ENCODE measurements around the gene CTIF. TPM values are rescaled to one million over a fixed set of nuclear protein-coding genes. Genes with fewer than 3 reads are reported as not detected.

The CTIF gene
- total and polyA plus RNA-seq, 5 donors from 2014 or later: 0.23 to 1.8 TPM; not detected in 3

DNA sequence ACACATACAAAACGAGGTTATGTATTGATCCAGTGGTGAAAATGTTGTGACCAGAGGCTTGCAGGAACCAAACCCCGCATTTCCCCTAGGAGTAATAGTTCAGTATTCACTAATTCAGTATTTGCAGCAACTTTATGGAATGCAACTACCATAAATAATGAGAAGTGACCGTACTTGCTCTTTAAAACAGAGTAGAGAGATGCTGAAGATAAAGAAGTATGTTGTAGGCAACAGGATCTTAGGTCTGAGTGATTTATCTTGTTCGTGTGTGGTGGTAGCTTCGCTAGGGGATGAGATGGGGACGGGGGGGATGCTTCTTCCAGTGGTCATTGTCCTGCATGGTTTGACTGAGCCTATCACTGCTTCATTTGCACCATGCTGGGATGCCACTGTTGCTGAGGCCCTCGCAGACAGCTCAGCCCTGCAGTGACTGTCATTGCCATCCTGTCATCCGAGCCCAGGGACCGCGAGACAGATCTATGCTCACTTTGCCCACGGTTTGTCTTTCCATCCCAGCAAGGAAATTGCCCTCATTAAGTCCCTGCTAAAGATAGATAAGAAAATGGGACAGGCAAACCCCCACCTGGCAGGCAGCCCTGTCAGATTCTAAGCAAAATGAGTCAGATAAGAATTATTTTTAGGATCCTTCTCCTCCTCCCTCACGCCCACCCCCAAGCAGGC is 181.3 kb downstream of the CTIF start:
- Mint-ChIP-seq H3K4me3 (no peak overlapping the region), H3K36me3 (no peaks in the 10 kb centered on the region), H3K9me3 (no peaks in the 10 kb centered on the region), H3K27ac (no peak overlapping the region), H3K4me1 (no peaks in the 10 kb centered on the region), H3K27me3 (no peaks in the 10 kb centered on the region)
- Histone ChIP-seq H3K4me3 (ENCODE audit: low read depth, low read length) (no peak overlapping the region), H3K4me1 (ENCODE audit: control insufficient read depth, insufficient read depth, low read length, poor library complexity, severe bottlenecking) (no peaks in the 10 kb centered on the region), H3K36me3 (ENCODE audit: control insufficient read depth, insufficient read depth, low read length) (no peaks in the 10 kb centered on the region), H3K27me3 (ENCODE audit: control insufficient read depth, insufficient read depth, low read length) (no peaks in the 10 kb centered on the region), H3K9me3 (ENCODE audit: control insufficient read depth in 2 of 2, low read length in 2 of 2) (no peaks in the 10 kb centered on the region), H3K27ac (ENCODE audit: insufficient read depth, low read length, poor library complexity, severe bottlenecking) (no peak overlapping the region)
- DNase-seq (no peak), ATAC-seq (ENCODE audit: low read depth in 2 of 2) (no peak)

DNA sequence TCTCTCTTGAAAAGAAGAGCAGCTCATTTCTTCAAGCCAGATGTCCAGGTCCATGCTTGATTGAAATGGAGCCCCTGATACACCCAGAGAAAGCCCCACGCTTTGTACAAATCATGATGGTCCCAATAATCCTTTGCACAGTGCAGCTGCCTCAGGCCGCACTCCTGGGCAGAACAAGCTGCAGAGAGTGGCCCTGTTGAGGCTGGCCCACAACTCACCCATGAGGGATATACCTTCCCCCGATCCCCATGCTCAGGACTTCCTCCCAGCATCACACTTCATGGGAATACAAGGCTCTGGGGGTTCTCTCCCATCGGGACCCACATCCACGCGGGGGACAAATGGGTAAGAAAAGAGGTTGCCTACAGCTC is 181.8 kb downstream of the CTIF start:
- Mint-ChIP-seq H3K27ac (no peak overlapping the region), H3K27me3 (no peaks in the 10 kb centered on the region), H3K4me3 (no peak overlapping the region), H3K4me1 (no peaks in the 10 kb centered on the region), H3K9me3 (no peaks in the 10 kb centered on the region), H3K36me3 (no peaks in the 10 kb centered on the region)
- Histone ChIP-seq H3K9me3 (ENCODE audit: control insufficient read depth in 2 of 2, low read length in 2 of 2) (no peaks in the 10 kb centered on the region), H3K27me3 (ENCODE audit: control insufficient read depth, insufficient read depth, low read length) (no peaks in the 10 kb centered on the region), H3K4me3 (ENCODE audit: low read depth, low read length) (no peak overlapping the region), H3K27ac (ENCODE audit: insufficient read depth, low read length, poor library complexity, severe bottlenecking) (no peak overlapping the region), H3K36me3 (ENCODE audit: control insufficient read depth, insufficient read depth, low read length) (no peaks in the 10 kb centered on the region), H3K4me1 (ENCODE audit: control insufficient read depth, insufficient read depth, low read length, poor library complexity, severe bottlenecking) (no peaks in the 10 kb centered on the region)
- DNase-seq (no peak), ATAC-seq (ENCODE audit: low read depth in 2 of 2) (no peak)

DNA sequence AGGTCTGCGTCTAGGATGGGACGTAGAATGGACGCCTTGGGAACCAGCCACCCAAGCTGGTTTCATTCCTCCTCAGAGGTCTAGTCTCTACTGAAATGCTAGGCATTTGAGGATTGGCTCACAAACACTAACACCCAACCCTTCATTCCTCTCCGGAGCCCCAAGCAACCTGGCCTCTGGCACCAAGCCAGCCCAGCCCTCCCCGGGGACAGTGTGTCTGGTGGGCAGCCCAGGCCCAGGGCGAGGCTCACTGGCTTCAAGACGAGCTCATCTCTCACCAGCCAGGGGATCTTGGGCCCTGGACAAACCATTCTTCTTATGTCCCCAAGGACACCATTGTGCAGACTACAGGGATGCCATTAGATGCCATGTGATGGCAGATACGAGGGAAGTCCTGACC is 182.5 kb downstream of the CTIF start:
- no peak for DNase-seq
- H3K36me3 Mint-ChIP-seq: no peaks in the 10 kb centered on the region
- H3K27ac Mint-ChIP-seq: no peak overlapping the region

DNA sequence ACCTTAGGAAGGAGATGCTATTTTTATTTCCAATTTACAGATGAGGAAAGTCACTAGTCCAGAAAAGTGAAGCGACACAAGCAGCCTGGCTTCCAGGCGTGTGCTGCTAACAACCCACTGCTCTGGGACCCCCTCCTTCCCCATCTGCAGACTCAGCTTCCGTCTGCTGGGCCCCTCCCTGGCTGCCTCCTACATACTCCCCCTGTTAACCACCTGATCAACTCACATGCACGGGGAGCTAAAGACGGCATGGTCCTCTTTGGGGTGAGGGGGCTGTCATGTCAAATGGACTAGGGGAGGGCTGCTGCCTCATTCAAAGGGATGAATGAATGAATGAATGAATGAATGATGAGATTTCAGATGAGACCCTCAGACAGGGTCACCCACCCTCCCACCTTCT is 184.2 kb downstream of the CTIF start:
- Mint-ChIP-seq H3K4me3 (no peak overlapping the region), H3K36me3 (no peaks in the 10 kb centered on the region)

More for the DNA sequence above, 182.5 kb downstream of the CTIF start:
- H3K36me3 ChIP-seq (ENCODE audit: control insufficient read depth, insufficient read depth, low read length): no peaks in the 10 kb centered on the region
- H3K4me1 ChIP-seq (ENCODE audit: control insufficient read depth, insufficient read depth, low read length, poor library complexity, severe bottlenecking): no peaks in the 10 kb centered on the region
- Mint-ChIP-seq H3K4me1 (no peaks in the 10 kb centered on the region), H3K4me3 (no peak overlapping the region), H3K9me3 (no peaks in the 10 kb centered on the region), H3K27me3 (no peaks in the 10 kb centered on the region)
- ATAC-seq (ENCODE audit: low read depth in 2 of 2): no peak
- H3K27ac ChIP-seq (ENCODE audit: insufficient read depth, low read length, poor library complexity, severe bottlenecking): no peak overlapping the region
- no peak overlapping the region for H3K4me3 ChIP-seq (ENCODE audit: low read depth, low read length)
- no peaks in the 10 kb centered on the region for H3K9me3 ChIP-seq (ENCODE audit: control insufficient read depth in 2 of 2, low read length in 2 of 2)
- H3K27me3 ChIP-seq (ENCODE audit: control insufficient read depth, insufficient read depth, low read length): no peaks in the 10 kb centered on the region

DNA sequence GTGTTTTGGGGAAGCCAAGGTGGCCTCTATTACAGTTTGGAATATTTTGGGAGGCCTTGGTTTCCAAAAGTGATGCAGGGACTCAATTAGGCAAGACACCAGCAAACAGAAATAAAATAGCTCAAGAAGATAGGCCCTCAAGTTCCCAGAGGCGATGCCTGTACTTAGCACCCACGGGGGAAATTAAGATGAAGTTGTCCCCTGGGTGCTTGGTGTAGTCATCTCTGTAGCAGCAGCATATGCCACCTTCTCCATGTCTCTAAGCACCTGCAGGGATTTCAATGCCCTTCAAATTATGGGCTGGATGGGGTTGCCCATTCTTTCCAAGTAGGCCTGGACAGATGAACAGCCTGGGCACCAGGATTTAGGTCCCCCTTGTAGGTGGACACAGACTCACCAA is 185.0 kb downstream of the CTIF start:
- no peak overlapping the region for H3K4me3 ChIP-seq (ENCODE audit: low read depth, low read length)
- Mint-ChIP-seq H3K4me1 (no peaks in the 10 kb centered on the region), H3K36me3 (no peaks in the 10 kb centered on the region), H3K27ac (no peak overlapping the region), H3K9me3 (no peaks in the 10 kb centered on the region), H3K27me3 (peaks cover 4% of the 10 kb centered on the region), H3K4me3 (peak overlapping the region in 1 of 4 donors; percentile 38)
- no peaks in the 10 kb centered on the region for H3K4me1 ChIP-seq (ENCODE audit: control insufficient read depth, insufficient read depth, low read length, poor library complexity, severe bottlenecking)
- DNase-seq (no peak), ATAC-seq (ENCODE audit: low read depth in 2 of 2) (no peak)
- no peak overlapping the region for H3K27ac ChIP-seq (ENCODE audit: insufficient read depth, low read length, poor library complexity, severe bottlenecking)
- H3K36me3 ChIP-seq (ENCODE audit: control insufficient read depth, insufficient read depth, low read length): no peaks in the 10 kb centered on the region
- H3K27me3 ChIP-seq (ENCODE audit: control insufficient read depth, insufficient read depth, low read length): peaks cover 2% of the 10 kb centered on the region
- no peaks in the 10 kb centered on the region for H3K9me3 ChIP-seq (ENCODE audit: control insufficient read depth in 2 of 2, low read length in 2 of 2)

More for the DNA sequence above, 184.2 kb downstream of the CTIF start:
- Histone ChIP-seq H3K36me3 (ENCODE audit: control insufficient read depth, insufficient read depth, low read length) (no peaks in the 10 kb centered on the region), H3K4me1 (ENCODE audit: control insufficient read depth, insufficient read depth, low read length, poor library complexity, severe bottlenecking) (no peaks in the 10 kb centered on the region), H3K27ac (ENCODE audit: insufficient read depth, low read length, poor library complexity, severe bottlenecking) (no peak overlapping the region), H3K27me3 (ENCODE audit: control insufficient read depth, insufficient read depth, low read length) (no peaks in the 10 kb centered on the region), H3K4me3 (ENCODE audit: low read depth, low read length) (no peak overlapping the region), H3K9me3 (ENCODE audit: control insufficient read depth in 2 of 2, low read length in 2 of 2) (no peaks in the 10 kb centered on the region)
- Mint-ChIP-seq H3K27ac (no peak overlapping the region), H3K27me3 (peaks cover under 1% of the 10 kb centered on the region), H3K9me3 (no peaks in the 10 kb centered on the region), H3K4me1 (no peaks in the 10 kb centered on the region)
- DNase-seq (no peak), ATAC-seq (ENCODE audit: low read depth in 2 of 2) (no peak)

DNA sequence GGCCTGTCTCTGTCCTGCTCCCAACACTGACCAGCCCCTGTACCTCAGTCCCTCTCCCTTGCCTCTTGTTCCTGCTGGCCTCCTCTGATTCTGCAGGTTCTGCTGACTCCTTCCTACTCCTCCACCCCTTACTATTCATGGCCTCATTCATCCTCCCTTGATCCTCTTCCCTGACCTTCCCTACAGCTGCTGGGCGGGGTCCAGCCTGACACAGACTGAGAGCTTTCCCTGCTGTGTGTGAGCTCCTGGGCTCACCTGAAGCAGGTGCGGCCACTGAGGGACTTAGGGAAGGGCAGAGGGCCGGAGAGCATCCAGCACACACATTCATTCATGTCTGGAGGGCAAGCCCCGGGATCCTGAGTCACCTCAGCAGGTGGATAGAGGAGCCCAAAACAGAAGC is 185.6 kb downstream of the CTIF start:
- Mint-ChIP-seq H3K9me3 (no peaks in the 10 kb centered on the region), H3K27ac (no peak overlapping the region), H3K4me1 (no peaks in the 10 kb centered on the region), H3K36me3 (no peaks in the 10 kb centered on the region), H3K4me3 (no peak overlapping the region), H3K27me3 (peaks cover 4% of the 10 kb centered on the region)
- Histone ChIP-seq H3K27me3 (ENCODE audit: control insufficient read depth, insufficient read depth, low read length) (peaks cover 2% of the 10 kb centered on the region), H3K9me3 (ENCODE audit: control insufficient read depth in 2 of 2, low read length in 2 of 2) (no peaks in the 10 kb centered on the region), H3K27ac (ENCODE audit: insufficient read depth, low read length, poor library complexity, severe bottlenecking) (no peak overlapping the region), H3K36me3 (ENCODE audit: control insufficient read depth, insufficient read depth, low read length) (no peaks in the 10 kb centered on the region), H3K4me3 (ENCODE audit: low read depth, low read length) (no peak overlapping the region), H3K4me1 (ENCODE audit: control insufficient read depth, insufficient read depth, low read length, poor library complexity, severe bottlenecking) (no peaks in the 10 kb centered on the region)
- ATAC-seq (ENCODE audit: low read depth in 2 of 2) (no peak), DNase-seq (no peak)

DNA sequence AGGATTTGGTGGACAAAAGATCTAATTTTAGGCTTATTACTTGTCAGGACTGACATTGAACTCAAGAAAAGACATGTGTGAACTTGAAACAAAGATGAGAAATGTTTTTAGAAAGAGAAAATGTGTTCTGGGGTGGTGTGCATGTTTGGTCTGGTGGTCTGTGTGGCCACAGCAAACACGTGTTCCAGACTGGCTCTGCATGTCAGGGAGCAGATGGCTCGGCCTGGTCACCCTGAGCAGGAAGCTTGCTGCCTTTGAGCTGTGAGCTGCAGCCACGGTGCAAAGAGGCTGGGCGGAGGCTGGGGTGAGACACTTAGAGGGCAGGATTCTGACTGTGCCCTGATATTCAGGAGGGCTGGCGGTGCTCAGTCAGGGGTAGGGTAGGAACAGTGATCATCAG is 186.1 kb downstream of the CTIF start:
- no peak overlapping the region for H3K27ac ChIP-seq (ENCODE audit: insufficient read depth, low read length, poor library complexity, severe bottlenecking)
- H3K27ac Mint-ChIP-seq: no peak overlapping the region
- peaks cover 4% of the 10 kb centered on the region for H3K27me3 Mint-ChIP-seq

DNA sequence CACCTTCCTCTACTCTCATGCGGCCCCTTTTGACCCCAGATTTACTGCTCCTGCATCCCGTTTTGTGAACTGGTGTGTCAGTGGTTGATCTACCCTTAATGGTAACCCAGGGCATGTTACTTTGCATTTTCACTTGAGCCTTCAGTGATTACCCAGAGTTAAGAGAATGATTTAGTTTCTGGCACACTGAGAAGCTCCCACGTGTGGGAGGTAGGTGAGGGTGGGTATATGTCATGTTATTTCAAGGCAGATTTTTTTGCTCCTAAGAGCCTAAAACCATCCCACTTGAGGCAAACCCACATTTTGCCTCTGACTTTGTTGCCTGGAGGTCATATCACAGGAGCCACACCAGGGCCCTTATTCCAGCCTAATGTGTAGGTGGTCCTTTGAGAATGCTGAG is 186.7 kb downstream of the CTIF start:
- no peaks in the 10 kb centered on the region for H3K9me3 ChIP-seq (ENCODE audit: control insufficient read depth in 2 of 2, low read length in 2 of 2)
- DNase-seq (no peak), ATAC-seq (ENCODE audit: low read depth in 2 of 2) (no peak)
- Mint-ChIP-seq H3K36me3 (no peaks in the 10 kb centered on the region), H3K4me1 (no peaks in the 10 kb centered on the region), H3K27ac (no peak overlapping the region), H3K27me3 (peaks cover 4% of the 10 kb centered on the region), H3K9me3 (no peaks in the 10 kb centered on the region), H3K4me3 (no peak overlapping the region)
- no peaks in the 10 kb centered on the region for H3K36me3 ChIP-seq (ENCODE audit: control insufficient read depth, insufficient read depth, low read length)
- H3K27me3 ChIP-seq (ENCODE audit: control insufficient read depth, insufficient read depth, low read length): peaks cover 2% of the 10 kb centered on the region
- H3K4me3 ChIP-seq (ENCODE audit: low read depth, low read length): no peak overlapping the region
- no peaks in the 10 kb centered on the region for H3K4me1 ChIP-seq (ENCODE audit: control insufficient read depth, insufficient read depth, low read length, poor library complexity, severe bottlenecking)
- H3K27ac ChIP-seq (ENCODE audit: insufficient read depth, low read length, poor library complexity, severe bottlenecking): no peak overlapping the region

More for the DNA sequence above, 186.1 kb downstream of the CTIF start:
- Histone ChIP-seq H3K27me3 (ENCODE audit: control insufficient read depth, insufficient read depth, low read length) (peaks cover 2% of the 10 kb centered on the region), H3K4me3 (ENCODE audit: low read depth, low read length) (no peak overlapping the region), H3K9me3 (ENCODE audit: control insufficient read depth in 2 of 2, low read length in 2 of 2) (no peaks in the 10 kb centered on the region), H3K36me3 (ENCODE audit: control insufficient read depth, insufficient read depth, low read length) (no peaks in the 10 kb centered on the region), H3K4me1 (ENCODE audit: control insufficient read depth, insufficient read depth, low read length, poor library complexity, severe bottlenecking) (no peaks in the 10 kb centered on the region)
- no peak overlapping the region for H3K4me3 Mint-ChIP-seq
- DNase-seq (no peak), ATAC-seq (ENCODE audit: low read depth in 2 of 2) (no peak)
- no peaks in the 10 kb centered on the region for H3K36me3 Mint-ChIP-seq
- no peaks in the 10 kb centered on the region for H3K9me3 Mint-ChIP-seq
- H3K4me1 Mint-ChIP-seq: no peaks in the 10 kb centered on the region
